Fibroblast of villous mesenchyme (primary cell): ENCODE results near the gene LIN28B. TPM values are rescaled to one million over a fixed set of nuclear protein-coding genes. Genes with fewer than 3 reads are reported as not detected.

Experiments
- DNase-seq: peaks from one replicate; pipeline ENCODE4 v3.0.0-alpha.2; 2010; ENCODE audit warnings: low read depth
- H3K4me3 ChIP-seq: 2 replicates; pipeline ENCODE4 v1.5.1; 2011; ENCODE audit warnings: low read depth, mild to moderate bottlenecking, low read length
- total RNA-seq: library from RNA; depleted of rRNA; stranded (reverse); fragments of >200 nt; gene quantifications from 2 replicates; pipeline ENCODE4 v1.2.3, GENCODE V29; 2012
- TF ChIP-seq, protein P1 (sequence below): IDR thresholded peaks from 2 replicates; pipeline ENCODE4 v1.5.1; 2012; ENCODE audit warnings: low read depth, mild to moderate bottlenecking, low read length; ENCODE audit not compliant: insufficient read depth

Gene LIN28B
- total RNA-seq, 1 donor = 5.6 TPM

DNA sequence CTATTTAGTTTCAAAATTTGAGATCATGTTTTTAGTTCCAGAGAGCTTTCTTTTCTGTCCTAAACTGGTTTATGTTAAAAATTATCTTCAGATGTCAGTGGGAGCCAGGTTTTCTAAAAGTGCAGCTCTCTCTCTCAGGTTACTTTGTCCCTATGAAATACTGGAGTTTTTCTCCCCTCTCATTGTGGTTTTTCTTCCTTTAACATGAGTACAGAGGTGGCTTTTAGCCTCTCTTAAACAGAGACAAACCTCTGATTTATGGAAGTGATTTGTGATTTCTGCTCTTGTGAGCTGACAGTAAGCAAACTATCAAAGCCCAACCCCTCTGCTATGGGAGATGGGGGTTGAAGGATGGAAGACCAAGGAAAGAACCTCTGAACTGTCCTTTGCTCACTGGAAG is 85.7 kb downstream of the LIN28B start:
- no peak overlapping the region for H3K4me3 ChIP-seq
- DNase-seq = no peak
- TF ChIP-seq, protein P1, sequence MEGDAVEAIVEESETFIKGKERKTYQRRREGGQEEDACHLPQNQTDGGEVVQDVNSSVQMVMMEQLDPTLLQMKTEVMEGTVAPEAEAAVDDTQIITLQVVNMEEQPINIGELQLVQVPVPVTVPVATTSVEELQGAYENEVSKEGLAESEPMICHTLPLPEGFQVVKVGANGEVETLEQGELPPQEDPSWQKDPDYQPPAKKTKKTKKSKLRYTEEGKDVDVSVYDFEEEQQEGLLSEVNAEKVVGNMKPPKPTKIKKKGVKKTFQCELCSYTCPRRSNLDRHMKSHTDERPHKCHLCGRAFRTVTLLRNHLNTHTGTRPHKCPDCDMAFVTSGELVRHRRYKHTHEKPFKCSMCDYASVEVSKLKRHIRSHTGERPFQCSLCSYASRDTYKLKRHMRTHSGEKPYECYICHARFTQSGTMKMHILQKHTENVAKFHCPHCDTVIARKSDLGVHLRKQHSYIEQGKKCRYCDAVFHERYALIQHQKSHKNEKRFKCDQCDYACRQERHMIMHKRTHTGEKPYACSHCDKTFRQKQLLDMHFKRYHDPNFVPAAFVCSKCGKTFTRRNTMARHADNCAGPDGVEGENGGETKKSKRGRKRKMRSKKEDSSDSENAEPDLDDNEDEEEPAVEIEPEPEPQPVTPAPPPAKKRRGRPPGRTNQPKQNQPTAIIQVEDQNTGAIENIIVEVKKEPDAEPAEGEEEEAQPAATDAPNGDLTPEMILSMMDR = no peak

DNA sequence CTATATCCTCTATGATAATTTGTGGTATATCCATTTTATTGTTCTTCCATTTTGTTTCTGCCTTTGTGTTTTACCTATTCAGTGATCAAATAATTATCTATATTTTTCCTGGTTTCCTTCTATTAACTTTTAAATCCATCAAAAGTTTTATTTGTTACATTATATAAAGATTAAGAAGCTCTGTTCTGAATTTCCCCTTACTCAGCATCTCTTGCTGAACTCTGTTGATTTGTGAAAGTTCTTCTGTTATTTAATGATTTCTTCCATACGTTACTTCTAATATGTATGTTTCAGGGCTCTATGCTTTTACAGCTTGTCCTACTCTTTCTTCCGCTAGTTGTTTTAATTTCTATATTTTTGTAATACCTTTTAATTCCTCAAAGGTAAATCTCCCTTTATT is 87.1 kb downstream of the LIN28B start:
- TF ChIP-seq, protein P1 = no peak
- H3K4me3 ChIP-seq = no peak overlapping the region
- DNase-seq = no peak

DNA sequence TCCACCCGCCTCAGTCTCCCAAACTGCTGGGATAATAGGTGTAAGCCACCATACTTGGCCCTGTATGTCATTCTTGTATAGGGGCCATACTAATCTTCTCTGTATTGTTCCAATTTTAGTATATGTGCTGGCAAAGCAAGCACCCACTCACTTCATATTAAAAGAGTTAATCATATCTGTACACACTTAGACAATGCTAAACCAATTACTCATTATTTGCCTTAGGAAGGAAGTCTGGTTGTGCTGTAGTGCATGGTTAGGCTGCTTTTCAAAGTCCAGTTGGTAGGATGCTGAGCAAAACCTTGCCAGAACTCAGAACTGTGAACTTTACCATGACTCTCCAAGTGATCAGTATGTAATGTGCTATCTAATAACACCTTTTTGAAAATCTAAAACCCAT is 88.6 kb downstream of the LIN28B start:
- TF ChIP-seq, protein P1 = no peak
- no peak for DNase-seq
- H3K4me3 ChIP-seq = no peak overlapping the region

DNA sequence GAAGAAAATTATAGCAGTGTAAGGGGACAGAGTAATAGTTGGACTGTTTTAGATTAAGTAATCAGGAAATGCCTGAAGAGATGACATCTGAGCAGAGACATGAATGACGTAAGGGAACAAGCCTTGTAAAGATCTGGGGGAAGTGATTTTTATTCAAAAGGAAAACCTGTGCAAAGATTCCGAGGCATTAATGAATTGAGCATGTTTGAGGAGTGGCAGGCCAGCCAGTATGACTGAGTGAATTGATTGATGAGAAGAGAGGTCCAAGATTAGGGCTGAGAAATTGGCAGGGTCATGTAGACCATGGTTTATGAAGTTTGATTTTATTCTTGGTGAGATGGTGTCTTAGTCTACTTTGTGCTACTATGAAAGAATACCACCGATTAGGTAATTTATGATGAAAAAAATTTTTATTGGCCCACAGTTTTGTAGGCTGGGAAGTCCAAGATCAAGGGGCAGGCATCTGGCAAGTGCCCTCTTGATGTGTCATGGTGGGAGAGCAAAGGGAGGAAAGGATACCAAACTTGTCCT is 95.1 kb downstream of the LIN28B start:
- TF ChIP-seq, protein P1 = no peak
- DNase-seq = peak; percentile 56
- H3K4me3 ChIP-seq = no peak overlapping the region

DNA sequence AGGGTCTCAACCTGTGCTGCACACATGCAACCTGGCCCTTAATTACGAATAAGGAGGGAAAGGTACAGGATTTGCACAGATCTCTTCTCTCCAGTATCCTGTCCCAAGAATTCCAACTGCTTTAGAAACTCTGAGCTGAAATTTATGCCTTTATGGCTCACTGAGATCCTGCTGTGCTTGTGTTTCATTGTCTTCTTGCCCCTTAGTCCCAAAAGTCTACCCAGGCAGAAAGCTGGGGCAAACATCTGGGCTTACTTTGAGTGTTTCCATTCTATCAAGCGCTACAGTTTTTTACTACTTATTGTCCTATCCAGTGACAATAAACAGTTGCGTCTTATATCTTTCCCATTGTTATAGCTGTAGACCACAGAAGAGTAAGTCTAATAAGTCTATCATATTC is 99.7 kb downstream of the LIN28B start:
- TF ChIP-seq, protein P1 = no peak
- DNase-seq = no peak
- H3K4me3 ChIP-seq = no peak overlapping the region

DNA sequence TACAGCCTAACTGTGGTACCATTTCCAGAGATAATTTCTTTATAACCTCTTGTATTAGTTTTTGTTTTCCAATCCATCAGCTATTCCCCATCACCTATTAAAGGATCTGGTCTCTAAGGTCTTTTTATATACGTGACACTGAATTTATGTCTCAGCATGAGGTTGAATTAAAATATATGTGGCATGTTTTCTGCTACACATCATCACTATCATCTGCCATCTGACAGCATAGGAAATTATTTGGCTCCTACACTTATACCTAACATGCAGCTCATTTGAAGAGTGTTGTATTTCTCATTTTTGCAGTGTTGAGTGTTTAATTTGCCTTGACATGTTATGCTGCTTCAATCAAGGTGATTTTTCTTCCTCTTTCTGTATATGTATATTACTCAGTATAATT is 100.3 kb downstream of the LIN28B start:
- DNase-seq = no peak
- TF ChIP-seq, protein P1 = no peak

DNA sequence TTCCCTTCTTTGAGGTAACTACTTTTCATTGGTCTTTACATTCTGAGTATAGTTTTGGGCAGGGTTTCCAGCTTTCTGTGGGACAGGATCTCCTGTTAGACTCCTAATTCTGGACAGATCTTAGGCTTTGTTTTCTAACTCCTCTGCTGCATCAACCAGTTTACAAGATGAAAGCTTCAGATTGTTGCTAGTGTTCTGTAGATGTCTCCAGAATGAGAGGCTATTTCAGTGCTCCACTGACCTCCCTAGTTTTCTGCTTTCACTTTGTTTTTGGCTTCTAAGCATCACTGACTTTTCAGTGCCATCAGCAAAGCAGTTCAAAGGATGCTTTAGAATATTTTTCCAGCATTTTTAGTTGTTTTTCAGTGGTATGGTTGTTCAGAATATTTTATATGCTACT is 101.4 kb downstream of the LIN28B start:
- H3K4me3 ChIP-seq = no peak overlapping the region
- TF ChIP-seq, protein P1 = no peak
- no peak for DNase-seq

More for the DNA sequence above, 100.3 kb downstream of the LIN28B start:
- no peak overlapping the region for H3K4me3 ChIP-seq
